H1 (cell line): Measurements from ENCODE around the gene WDR76. TPM values are rescaled to one million over a fixed set of nuclear protein-coding genes. Genes with fewer than 3 reads are reported as not detected.

Experiments used
- CREB1 ChIP-seq: IDR thresholded peaks from 2 replicates; pipeline ENCODE4 v1.6.1; 2012; ENCODE audit warnings: inconsistent platforms
- HDAC2 ChIP-seq, 2 experiments: fragments of 300-600 bp in 1 of 2; sonication (generic) in 1 of 2; IDR thresholded peaks; 2 replicates each; pipeline ENCODE4 v1.6.1; 2011 to 2012; ENCODE audit warnings: low read depth in 2 of 2, low read length in 2 of 2, mild to moderate bottlenecking in 2 of 2, moderate library complexity in 2 of 2, borderline replicate concordance in 1 of 2, inconsistent platforms in 1 of 2
- JUN ChIP-seq: IDR thresholded peaks from 2 replicates; pipeline ENCODE4 v1.6.1; 2011; ENCODE audit warnings: low read depth, mild to moderate bottlenecking, improper control_type of control experiment, low read length
- KDM5A ChIP-seq: fragments of 200-600 bp; IDR thresholded peaks from 2 replicates; pipeline ENCODE4 v1.7.1; 2012; ENCODE audit warnings: mild to moderate bottlenecking, low read length, inconsistent platforms, mixed read lengths
- MAX ChIP-seq: IDR thresholded peaks from 2 replicates; pipeline ENCODE4 v1.6.1; 2012; ENCODE audit warnings: inconsistent platforms
- POLR2A ChIP-seq, 2 experiments: IDR thresholded peaks; 1 replicate in 1 of 2; 2 replicates in 1 of 2; pipeline ENCODE4 v1.6.1; 2011; ENCODE audit warnings: low read depth in 2 of 2, low read length in 2 of 2, mild to moderate bottlenecking in 2 of 2; ENCODE audit errors: control extremely low read depth in 1 of 2
- SAP30 ChIP-seq: fragments of 300-600 bp; sonication (generic); IDR thresholded peaks from 2 replicates; pipeline ENCODE4 v1.7.1; 2012; ENCODE audit warnings: low read length, moderate library complexity, mild to moderate bottlenecking, inconsistent platforms; ENCODE audit not compliant: insufficient read depth, insufficient replicate concordance
- SRF ChIP-seq: IDR thresholded peaks from 2 replicates; pipeline ENCODE4 v1.6.1; 2011; ENCODE audit warnings: mild to moderate bottlenecking, low read depth, low read length, moderate library complexity
- TEAD4 ChIP-seq: IDR thresholded peaks from 2 replicates; pipeline ENCODE4 v1.6.1; 2012; ENCODE audit warnings: low read depth, low read length, inconsistent platforms, mixed read lengths
- polyA plus RNA-seq, 7 experiments: library from polyadenylated mRNA; depleted of rRNA in 3 of 7; stranded (reverse) in 5 of 7; unstranded in 2 of 7; fragments of >200 nt in 5 of 7; fragments of 200-250 nt in 2 of 7; gene quantifications; 1 replicate in 5 of 7; 2 replicates in 1 of 7; 4 replicates in 1 of 7; pipeline versions ENCODE4 v1.2.1 to v1.2.3, GENCODE V29; 2011 to 2013; ENCODE audit warnings: missing spikeins in 2 of 7, mixed read lengths in 2 of 7
- total RNA-seq: library from RNA; stranded (reverse); fragmentation: NEBNext Ultra II Directional; extraction: Animal tissue kit (Norgen Biotek cat#: 25700); gene quantifications from 2 replicates; pipeline ENCODE4 v1.2.1, GENCODE V29; 2021

WDR76 gene
- total and polyA plus RNA-seq, 2 of the 8 experiments (the other 6 are each of a cell fraction or from before 2014, with no cell fraction given), result 4.1 to 18.9 TPM

GRCh38 chr15:43824302-43825246 lies 2.2 kb upstream of the WDR76 start, which contains the start of gene MFAP1 (continued):
- no peak for TF ChIP-seq SRF
- peak; percentile 87 for TF ChIP-seq SAP30
- TF ChIP-seq CREB1, result peak; percentile 89
- 0 out of 2 replicates have a peak, but pooled peaks have one; percentile 37 for TF ChIP-seq KDM5A
- peak in 1 of 2 experiments; percentile 68; a peak in 1 of 4 replicates for TF ChIP-seq HDAC2 (IDR thresholded peaks at IDR 0.05; ENCODE audit: borderline replicate concordance in 1 of 2, low read depth in 2 of 2, low read length in 2 of 2)
- peak; percentile 26; the same call in 1 of the 2 replicates for TF ChIP-seq TEAD4
- no peak for TF ChIP-seq JUN
- TF ChIP-seq MAX, result peak; percentile 99
- TF ChIP-seq POLR2A (IDR thresholded peaks at IDR 0.05; ENCODE audit: control extremely low read depth in 1 of 2, low read depth in 2 of 2, low read length in 2 of 2), result peak; percentile 48 to 94
